Mucosa of rectum (tissue), 2 donors: ENCODE measurements around the gene TMEM17.

Experiments
- H3K27ac ChIP-seq, 2 donors: one replicate each; pipeline ENCODE4 v1.7.0; 2013; ENCODE audit warnings: inconsistent platforms in 2 of 2, low read depth in 2 of 2, low read length in 2 of 2
- H3K27me3 ChIP-seq, 2 donors: one replicate each; pipeline ENCODE4 v1.7.0; 2013; ENCODE audit warnings: low read length in 2 of 2; ENCODE audit not compliant: control insufficient read depth in 2 of 2, insufficient read depth in 2 of 2
- H3K36me3 ChIP-seq, 2 donors: one replicate each; pipeline ENCODE4 v1.7.0; 2013; ENCODE audit warnings: low read length in 2 of 2; ENCODE audit not compliant: control insufficient read depth in 2 of 2, insufficient read depth in 2 of 2
- H3K4me1 ChIP-seq, 2 donors: one replicate each; pipeline ENCODE4 v1.7.0; 2013; ENCODE audit warnings: low read length in 2 of 2, mild to moderate bottlenecking in 1 of 2; ENCODE audit not compliant: control insufficient read depth in 2 of 2, insufficient read depth in 2 of 2
- H3K4me3 ChIP-seq, 2 donors: one replicate each; pipeline ENCODE4 v1.7.0; 2013; ENCODE audit warnings: low read length in 2 of 2
- H3K9ac ChIP-seq, 2 donors: one replicate each; pipeline ENCODE4 v1.7.0; 2013; ENCODE audit warnings: low read length in 2 of 2, low read depth in 1 of 2, mild to moderate bottlenecking in 1 of 2
- H3K9me3 ChIP-seq, 2 donors: one replicate each; pipeline ENCODE4 v1.7.0; 2013; ENCODE audit warnings: low read length in 2 of 2; ENCODE audit not compliant: control insufficient read depth in 2 of 2
- donor health status: healthy.
- donor health status: Normal muscosa, but diverticular disease.

Gene TMEM17

GRCh38 chr2:62465741-62466502 is 40.1 kb downstream of the TMEM17 start:
- no peak overlapping the region for H3K9ac ChIP-seq
- H3K4me3 ChIP-seq, result no peak overlapping the region
- no peaks in the 10 kb centered on the region for H3K9me3 ChIP-seq
- H3K4me1 ChIP-seq, result no peaks in the 10 kb centered on the region
- no peak overlapping the region for H3K27ac ChIP-seq
- no peaks in the 10 kb centered on the region for H3K36me3 ChIP-seq
- no peaks in the 10 kb centered on the region for H3K27me3 ChIP-seq

- Histone ChIP-seq H3K27ac (no peak overlapping the region), H3K9ac (no peak overlapping the region), H3K9me3 (no peaks in the 10 kb centered on the region), H3K36me3 (no peaks in the 10 kb centered on the region), H3K27me3 (no peaks in the 10 kb centered on the region), H3K4me3 (no peak overlapping the region), H3K4me1 (no peaks in the 10 kb centered on the region)
Measured at GRCh38 chr2:62465039-62465740, 40.8 kb downstream of the TMEM17 start.

GRCh38 chr2:62464221-62465007 is 41.6 kb downstream of the TMEM17 start:
- no peaks in the 10 kb centered on the region for H3K9me3 ChIP-seq
- no peaks in the 10 kb centered on the region for H3K27me3 ChIP-seq
- no peak overlapping the region for H3K27ac ChIP-seq
- H3K4me1 ChIP-seq, result no peaks in the 10 kb centered on the region
- no peaks in the 10 kb centered on the region for H3K36me3 ChIP-seq
- H3K4me3 ChIP-seq, result no peak overlapping the region
- no peak overlapping the region for H3K9ac ChIP-seq

DNA sequence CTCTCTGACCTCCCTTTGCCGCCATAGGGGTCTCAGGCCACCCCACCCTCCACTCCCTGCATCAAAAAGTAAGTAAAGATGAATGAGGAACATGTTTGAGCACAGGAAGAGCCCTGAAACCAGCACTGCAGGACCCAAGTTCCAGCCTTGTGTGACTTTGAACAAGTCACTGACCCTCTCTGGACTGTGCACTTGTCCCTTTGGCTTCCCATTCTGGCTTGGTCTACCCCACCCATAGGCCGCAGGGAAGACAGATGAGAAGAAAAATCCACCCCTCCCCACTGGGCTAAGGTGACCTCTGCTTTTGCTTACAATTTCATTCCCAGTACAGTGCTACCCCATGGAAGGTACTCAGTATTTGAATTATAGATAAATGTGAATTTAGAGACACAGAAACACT is 43.8 kb downstream of the TMEM17 start:
- no peak overlapping the region for H3K27ac ChIP-seq

DNA sequence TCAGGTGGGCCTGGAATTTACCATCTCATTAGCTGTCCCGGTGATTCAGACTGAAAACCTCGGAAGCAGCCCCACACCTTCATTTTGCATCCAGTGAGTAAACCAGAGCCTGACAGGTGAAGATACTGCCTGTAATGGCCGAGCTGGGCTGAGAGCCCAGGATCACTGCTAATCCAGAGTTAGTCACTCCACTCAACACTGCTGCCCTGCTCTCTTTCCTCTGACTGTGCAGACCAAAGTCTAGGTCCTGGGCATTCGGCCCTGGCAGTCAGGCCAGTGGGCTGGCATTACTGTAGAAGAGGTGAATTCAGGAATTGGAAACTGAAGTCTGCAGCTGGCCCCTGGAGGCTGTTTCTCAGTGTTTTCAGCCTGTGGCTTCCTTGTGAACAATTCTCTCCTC is 44.3 kb downstream of the TMEM17 start:
- H3K27ac ChIP-seq, result no peak overlapping the region
- H3K4me3 ChIP-seq, result no peak overlapping the region
- H3K4me1 ChIP-seq, result peaks cover 3% of the 10 kb centered on the region in 2 donors
- no peaks in the 10 kb centered on the region for H3K36me3 ChIP-seq
- no peaks in the 10 kb centered on the region for H3K27me3 ChIP-seq
- H3K9ac ChIP-seq, result no peak overlapping the region
- no peaks in the 10 kb centered on the region for H3K9me3 ChIP-seq

More for the DNA sequence above, 43.8 kb downstream of the TMEM17 start:
- Histone ChIP-seq H3K36me3 (no peaks in the 10 kb centered on the region), H3K27me3 (no peaks in the 10 kb centered on the region), H3K4me3 (no peak overlapping the region), H3K9ac (no peak overlapping the region), H3K4me1 (peaks cover 2 to 3% of the 10 kb centered on the region in 2 donors), H3K9me3 (no peaks in the 10 kb centered on the region)

DNA sequence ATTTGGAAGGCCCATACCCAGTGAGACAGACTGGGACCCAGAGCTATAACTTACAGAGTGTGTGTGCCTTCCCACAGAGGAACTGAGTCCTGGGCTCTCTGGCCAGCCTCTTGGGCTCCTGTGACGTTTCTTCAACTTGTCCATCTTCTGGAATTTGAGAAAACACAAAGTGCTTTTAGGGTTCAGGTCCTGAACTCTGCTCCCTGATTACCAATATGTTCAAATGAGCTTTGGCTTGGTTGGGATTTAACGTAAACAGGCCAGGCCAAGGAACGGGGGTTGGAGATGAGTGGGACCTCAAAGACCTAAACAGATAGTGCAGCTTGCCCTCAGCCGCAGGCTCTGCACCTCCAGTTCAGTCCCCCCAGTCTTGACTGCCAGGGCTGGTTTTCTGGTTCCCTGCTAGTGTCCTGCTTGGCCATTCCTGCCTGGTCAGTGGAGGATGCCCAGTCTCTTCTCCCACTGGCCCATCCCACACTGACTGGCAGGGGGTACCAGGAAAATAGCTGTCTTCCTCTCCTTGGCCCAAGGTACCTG is 44.9 kb downstream of the TMEM17 start:
- peaks cover 3% of the 10 kb centered on the region in 2 donors for H3K4me1 ChIP-seq
- no peak overlapping the region for H3K4me3 ChIP-seq
- no peaks in the 10 kb centered on the region for H3K36me3 ChIP-seq
- H3K27me3 ChIP-seq, result no peaks in the 10 kb centered on the region
- H3K27ac ChIP-seq, result no peak overlapping the region
- no peak overlapping the region for H3K9ac ChIP-seq
- H3K9me3 ChIP-seq, result no peaks in the 10 kb centered on the region

DNA sequence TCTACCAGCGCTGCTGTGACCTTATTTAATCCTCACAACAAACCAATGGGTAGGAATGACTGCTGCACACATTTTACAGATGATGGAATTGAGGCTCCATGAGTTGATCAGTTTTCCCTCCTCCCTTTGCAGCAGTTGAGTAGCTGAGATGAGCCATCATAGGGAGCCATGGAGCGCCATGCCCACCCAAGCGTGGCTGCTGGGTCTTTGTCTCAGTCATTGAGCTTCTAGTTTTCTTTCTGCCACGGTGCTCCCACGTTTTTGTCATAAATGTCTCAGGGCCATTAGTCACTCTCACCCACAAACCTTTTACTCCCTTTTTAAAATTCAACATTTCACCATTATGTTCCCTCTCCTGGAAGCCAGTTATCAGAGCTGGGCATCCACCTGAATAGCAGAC is 45.8 kb downstream of the TMEM17 start:
- peaks cover 3% of the 10 kb centered on the region in 2 donors for H3K4me1 ChIP-seq

GRCh38 chr2:62459672-62460071 is 46.3 kb downstream of the TMEM17 start:
- Histone ChIP-seq H3K27ac (no peak overlapping the region), H3K27me3 (no peaks in the 10 kb centered on the region), H3K4me3 (no peak overlapping the region), H3K9ac (no peak overlapping the region), H3K36me3 (no peaks in the 10 kb centered on the region), H3K9me3 (no peaks in the 10 kb centered on the region), H3K4me1 (peaks cover 3% of the 10 kb centered on the region in 2 donors)

More for the DNA sequence above, 45.8 kb downstream of the TMEM17 start:
- Histone ChIP-seq H3K27me3 (no peaks in the 10 kb centered on the region), H3K9me3 (no peaks in the 10 kb centered on the region), H3K9ac (no peak overlapping the region), H3K36me3 (no peaks in the 10 kb centered on the region), H3K27ac (no peak overlapping the region), H3K4me3 (no peak overlapping the region)

DNA sequence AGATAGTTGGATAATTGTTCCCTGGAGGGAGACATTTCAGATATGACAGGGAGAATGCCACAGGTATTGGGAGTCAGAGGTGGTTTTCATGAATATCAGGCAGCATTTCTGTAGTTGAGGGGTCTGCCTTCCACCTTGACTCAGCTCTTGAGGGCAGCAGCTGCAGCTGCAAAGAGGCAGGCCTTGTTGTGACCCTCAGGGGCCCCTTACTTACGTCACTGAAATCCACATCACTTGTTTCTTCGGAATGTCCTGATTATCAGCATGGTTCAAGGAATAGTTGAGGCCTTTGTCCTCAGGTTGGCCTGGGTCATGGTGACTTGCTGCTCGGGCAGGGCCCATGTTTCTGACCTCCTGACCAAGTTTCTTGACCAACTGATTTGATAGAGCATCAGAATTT is 46.9 kb downstream of the TMEM17 start:
- H3K4me3 ChIP-seq, result no peak overlapping the region
- no peaks in the 10 kb centered on the region for H3K27me3 ChIP-seq
- H3K27ac ChIP-seq, result no peak overlapping the region
- H3K9me3 ChIP-seq, result no peaks in the 10 kb centered on the region
- peaks cover 3% of the 10 kb centered on the region in 2 donors for H3K4me1 ChIP-seq
- H3K9ac ChIP-seq, result no peak overlapping the region
- no peaks in the 10 kb centered on the region for H3K36me3 ChIP-seq

- no peak overlapping the region for H3K27ac ChIP-seq
Measured at GRCh38 chr2:62458671-62459081, 47.3 kb downstream of the TMEM17 start.

More at GRCh38 chr2:62458671-62459081, 47.3 kb downstream of the TMEM17 start:
- Histone ChIP-seq H3K36me3 (no peaks in the 10 kb centered on the region), H3K9ac (no peak overlapping the region), H3K4me1 (peaks cover 3% of the 10 kb centered on the region in 2 donors), H3K9me3 (no peaks in the 10 kb centered on the region), H3K4me3 (no peak overlapping the region), H3K27me3 (no peaks in the 10 kb centered on the region)
